Activated gamma-delta T cell treated with anti-CD3 and anti-CD28 coated beads, Interleukin-2, amount 50 U/mL, for 16 hours (primary cell): ENCODE measurements around the gene VAMP1.
A peak's percentile ranks its signal among the peaks of the same experiment; 100 is the strongest.
"Not testable (repeated sequence)": the region's sequence is repeated elsewhere in the genome, so short reads cannot be mapped to it uniquely, and the experiment has no call there.

Experiments
- DNase-seq: peaks from one replicate; pipeline ENCODE4 v3.0.0-alpha.2; 2020; ENCODE audit warnings: low read depth

The VAMP1 gene

DNA sequence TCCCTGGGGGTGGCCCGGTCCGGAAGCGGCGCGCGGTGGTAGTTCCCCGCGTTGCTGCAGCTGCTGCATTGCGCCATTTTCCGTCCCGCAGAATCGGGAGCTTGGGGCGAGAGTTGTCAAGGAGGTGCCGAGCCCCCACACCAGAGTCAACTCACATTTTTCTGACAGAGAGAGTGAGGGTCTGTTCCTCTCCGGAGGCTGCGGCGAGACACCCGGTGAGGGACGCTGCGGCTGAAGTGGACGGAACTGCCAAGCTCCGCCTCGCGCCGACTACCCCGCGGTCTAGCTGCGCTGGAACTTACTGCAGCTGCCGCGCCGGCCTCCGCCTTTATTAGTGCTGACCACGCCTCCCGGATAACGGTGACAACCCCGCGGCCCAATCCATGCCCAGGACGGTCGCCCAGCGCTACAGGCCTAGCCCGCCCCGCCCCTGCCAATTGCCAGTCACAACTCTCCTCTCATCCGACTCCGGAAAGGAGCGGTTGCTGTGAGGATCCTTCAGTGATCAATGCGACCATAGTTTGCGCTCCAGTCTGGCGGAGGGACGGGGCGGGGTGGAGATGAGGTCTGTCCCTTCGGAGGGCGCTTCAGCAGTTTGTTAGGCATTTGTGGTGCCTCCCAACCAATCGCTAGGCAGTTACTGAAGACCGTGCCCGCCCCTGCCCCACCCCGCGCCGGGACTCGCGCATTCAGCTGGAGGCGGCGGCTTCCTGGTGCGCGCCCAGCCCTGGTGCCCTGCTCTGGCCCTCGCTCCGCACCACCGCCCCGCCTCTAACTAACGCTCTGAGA lies at the start of gene VAMP1:
Gene VAMP1, minus strand, starts transcription at position 303 of the 789 bp plus-strand sequence. Its CDS starts 146 bp downstream, at position 157.
- peak; percentile 96 for DNase-seq

DNA sequence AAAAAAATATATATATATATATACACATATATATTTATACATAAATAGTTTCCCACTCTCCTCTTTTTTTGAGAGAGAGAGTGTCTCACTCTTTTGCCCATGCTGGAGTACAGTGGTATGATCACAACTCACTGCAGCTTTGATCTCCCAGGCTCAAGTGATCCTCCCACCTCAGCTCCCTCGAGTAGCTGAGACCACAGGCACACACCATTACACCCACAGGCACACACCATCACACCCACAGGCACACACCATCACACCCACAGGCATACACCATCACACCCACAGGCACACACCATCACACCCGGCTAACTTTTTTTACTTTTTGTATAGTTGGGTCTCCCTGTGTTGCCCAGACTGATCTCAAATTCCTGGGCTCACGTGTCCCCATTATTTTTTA lies 49.7 kb upstream of the VAMP1 start:
- no peak for DNase-seq

GRCh38 chr12:6508087-6508486 lies 37.6 kb upstream of the VAMP1 start:
- no peak for DNase-seq

GRCh38 chr12:6507102-6507998 lies 36.9 kb upstream of the VAMP1 start:
- DNase-seq = no peak

DNA sequence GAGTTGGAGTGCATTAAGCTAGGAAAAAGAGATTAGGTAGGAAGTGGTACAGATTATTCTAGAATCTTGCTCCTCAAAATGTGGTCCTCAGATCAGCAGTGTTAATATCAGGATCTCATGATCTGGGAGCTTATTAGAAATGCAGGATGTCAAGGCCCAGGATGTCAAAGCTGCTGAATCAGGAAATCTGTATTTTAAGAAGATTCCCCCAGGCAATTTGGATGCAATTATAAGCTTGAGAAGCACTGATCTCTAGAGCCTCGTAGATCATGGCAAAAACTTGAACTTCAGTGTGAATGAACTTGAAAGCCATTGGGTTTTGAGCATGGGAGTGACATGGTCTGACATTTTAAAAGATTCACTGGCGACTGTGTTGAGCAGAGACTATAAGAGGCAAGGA lies 30.0 kb upstream of the VAMP1 start:
- no peak for DNase-seq

DNA sequence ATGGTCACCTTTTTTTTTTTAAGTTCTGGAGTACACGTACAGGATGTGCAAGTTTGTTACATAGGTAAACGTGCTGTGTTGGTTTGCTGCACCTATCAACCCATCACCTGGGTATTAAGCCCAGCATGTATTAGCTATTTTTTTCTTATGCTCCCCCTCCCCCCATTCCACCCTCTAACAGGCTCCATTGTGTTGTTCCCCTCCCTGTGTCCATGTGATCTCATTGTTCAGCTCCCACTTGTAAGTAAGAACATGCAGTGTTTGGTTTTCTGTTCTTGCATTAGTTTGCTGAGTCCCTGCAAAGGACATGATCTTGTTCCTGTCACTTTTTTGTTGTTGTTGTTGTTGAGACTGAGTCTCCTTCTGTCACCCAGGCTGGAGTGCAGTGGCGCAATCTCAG lies 26.8 kb upstream of the VAMP1 start:
- not testable (repeated sequence) for DNase-seq

GRCh38 chr12:6494968-6495367 lies 24.5 kb upstream of the VAMP1 start:
- no peak for DNase-seq

- no peak for DNase-seq
These were observed 23.8 kb upstream of the VAMP1 start for GRCh38 chr12:6494258-6494743.

DNA sequence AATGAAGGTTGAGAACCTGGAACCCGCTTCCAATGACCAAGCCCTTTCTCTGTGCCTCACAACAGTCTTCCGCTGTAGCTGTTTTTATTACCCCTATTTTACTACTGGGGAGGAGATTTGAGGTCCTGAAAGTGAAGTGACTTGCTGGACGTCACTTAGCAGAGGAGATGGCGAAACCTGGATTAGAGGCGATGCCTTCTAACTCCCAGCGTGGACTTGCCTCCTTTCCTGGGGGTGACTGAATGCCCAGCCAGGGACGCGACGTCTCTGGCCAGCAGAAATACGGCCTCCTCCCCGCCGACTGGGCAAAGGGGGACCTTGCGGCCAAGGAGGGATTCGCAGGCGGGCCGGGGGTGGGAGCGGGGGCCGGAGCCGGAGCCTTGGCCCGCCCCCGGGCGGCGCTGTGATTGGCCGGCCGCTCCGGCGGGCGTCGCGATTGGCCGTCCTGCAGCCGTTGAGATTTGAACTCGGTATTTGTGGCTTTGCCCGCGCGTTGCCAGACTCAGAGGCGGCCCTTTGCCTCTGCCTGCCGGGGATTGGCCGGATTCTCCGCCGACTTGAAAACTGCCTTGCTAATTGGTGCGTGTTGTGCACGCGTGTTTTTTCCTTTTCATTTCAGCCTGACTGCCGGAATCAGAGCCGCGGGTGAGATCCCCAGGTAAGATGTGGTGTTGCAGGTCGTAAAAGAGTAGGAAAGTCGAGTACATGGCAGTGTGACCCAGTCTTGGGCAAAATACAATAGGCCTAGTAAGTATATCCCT lies 23.2 kb upstream of the VAMP1 start, which contains the start of gene NCAPD2:
Gene NCAPD2, plus strand, starts transcription at position 606 of the 761 bp plus-strand sequence. CDS start 997 bp downstream, outside the sequence.
- peak; percentile 88 for DNase-seq

- peak; percentile 94 for DNase-seq
These were observed 22.5 kb upstream of the VAMP1 start, which contains the start of gene MRPL51 for GRCh38 chr12:6492838-6493496. MRPL51 (minus strand) TSS chr12:6493262; CDS start chr12:6493136, 126 bp downstream.

GRCh38 chr12:6490673-6491072 lies 20.2 kb upstream of the VAMP1 start:
- DNase-seq = not testable (repeated sequence)

GRCh38 chr12:6489449-6489848 lies 19.0 kb upstream of the VAMP1 start:
- DNase-seq = no peak

- DNase-seq = no peak
These were observed 17.8 kb upstream of the VAMP1 start for GRCh38 chr12:6488240-6488639.

DNA sequence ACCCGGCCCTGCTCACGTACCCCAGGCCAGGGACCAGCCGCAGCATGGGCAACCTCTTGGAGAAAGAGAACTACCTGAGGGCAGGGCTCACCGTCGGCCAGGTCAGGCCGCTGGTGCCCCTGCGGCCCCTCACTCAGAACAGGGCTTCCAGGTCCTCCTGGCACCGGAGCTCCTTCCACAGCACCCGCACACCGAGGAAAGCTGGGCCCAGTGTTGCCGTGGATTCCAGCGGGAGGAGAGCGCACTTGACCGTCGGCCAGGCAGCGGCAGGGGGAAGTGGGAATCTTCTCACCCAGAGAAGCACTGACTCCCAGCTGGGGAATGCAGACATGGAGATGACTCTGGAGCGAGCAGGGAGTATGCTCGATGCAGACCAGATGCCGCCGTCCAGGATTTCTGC lies 7.9 kb upstream of the VAMP1 start:
- DNase-seq = no peak

DNA sequence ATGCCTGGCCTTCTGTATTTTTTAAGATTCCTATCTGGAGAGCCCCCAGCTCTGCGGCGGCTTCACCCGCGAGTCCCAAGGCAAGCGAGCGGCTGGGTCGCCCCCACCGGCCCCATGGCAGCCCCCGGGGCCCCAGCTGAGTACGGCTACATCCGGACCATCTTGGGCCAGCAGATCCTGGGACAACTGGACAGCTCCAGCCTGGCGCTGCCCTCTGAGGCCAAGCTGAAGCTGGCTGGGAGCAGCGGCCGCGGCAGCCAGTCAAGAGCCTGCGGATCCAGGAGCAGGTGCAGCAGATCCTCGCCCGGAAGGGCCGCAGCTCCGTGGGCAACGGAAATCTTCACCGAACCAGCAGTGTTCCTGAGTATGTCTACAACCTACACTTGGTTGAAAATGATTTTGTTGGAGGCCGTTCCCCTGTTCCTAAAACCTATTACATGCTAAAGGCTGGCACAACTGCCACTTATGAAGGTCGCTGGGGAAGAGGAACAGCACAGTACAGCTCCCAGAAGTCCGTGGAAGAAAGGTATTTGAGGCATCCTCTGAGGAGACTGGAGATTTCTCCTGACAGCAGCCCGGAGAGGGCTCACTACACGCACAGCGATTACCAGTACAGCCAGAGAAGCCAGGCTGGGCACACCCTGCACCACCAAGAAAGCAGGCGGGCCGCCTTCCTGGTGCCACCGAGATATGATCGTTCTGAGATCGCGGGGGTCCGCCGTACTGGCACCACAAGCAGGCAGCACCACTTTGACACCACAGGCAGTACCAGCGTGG lies 7.3 kb upstream of the VAMP1 start:
- DNase-seq = not testable (repeated sequence)

DNA sequence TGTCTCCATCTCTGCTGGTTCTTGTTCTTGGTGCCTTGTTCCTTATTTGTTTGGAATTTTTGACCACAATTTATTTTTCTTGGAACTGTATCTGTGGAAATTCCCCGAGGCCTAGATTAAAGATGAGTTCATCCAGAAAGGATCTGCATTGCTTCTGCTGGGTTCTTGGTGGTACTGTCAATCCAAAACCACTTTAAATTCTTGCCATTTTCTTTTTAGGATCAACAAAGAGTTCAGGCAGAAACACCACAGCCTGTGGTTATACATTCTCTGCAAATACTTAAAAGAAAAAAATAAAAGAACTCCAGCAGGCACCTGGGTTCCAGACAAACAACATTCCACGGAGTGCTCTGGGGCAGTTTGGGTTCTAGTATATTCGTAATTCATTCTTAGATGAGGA lies 6.0 kb upstream of the VAMP1 start:
- DNase-seq = no peak

DNA sequence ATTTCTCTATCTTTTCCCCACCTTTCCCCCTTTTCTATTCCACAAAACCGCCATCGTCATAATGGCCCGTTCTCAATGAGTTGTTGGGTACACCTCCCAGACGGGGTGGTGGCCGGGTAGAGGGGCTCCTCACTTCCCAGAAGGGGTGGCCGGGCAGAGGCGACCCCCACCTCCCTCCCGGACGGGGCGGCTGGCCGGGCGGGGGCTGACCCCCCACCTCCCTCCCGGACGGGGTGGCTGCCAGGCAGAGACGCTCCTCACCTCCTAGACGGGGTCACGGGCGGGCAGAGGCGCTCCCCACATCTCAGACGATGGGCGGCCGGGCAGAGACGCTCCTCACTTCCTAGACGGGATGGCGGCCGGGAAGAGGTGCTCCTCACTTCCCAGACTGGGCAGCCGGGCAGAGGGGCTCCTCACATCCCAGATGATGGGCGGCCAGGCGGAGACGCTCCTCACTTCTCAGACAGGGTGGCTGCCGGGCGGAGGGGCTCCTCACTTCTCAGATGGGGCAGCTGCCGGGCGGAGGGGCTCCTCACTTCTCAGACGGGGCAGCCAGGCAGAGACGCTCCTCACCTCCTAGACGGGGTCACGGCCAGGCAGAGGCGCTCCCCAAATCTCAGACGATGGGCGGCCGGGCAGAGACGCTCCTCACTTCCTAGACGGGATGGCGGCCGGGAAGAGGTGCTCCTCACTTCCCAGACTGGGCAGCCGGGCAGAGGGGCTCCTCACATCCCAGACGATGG lies 4.9 kb upstream of the VAMP1 start:
- not testable (repeated sequence) for DNase-seq

- DNase-seq = no peak
These were observed 2.0 kb upstream of the VAMP1 start for GRCh38 chr12:6472491-6472890.

- no peak for DNase-seq
These were observed 1.5 kb upstream of the VAMP1 start for GRCh38 chr12:6471989-6472360.
